GM18511 (cell line): ENCODE results near the gene SLC25A33.
"Not testable (repeated sequence)": the region's sequence is repeated elsewhere in the genome, so short reads cannot be mapped to it uniquely, and the experiment has no call there.

Experiments used
- ATAC-seq: cut with Tn5 transposase; IDR thresholded peaks from one replicate; pipeline ENCODE4 v1.9.1; 2021; ENCODE audit warnings: mild to moderate bottlenecking, moderate library complexity; ENCODE audit not compliant: unreplicated experiment

The SLC25A33 gene

GRCh38 chr1:9539165-9539828 lies at the start of gene SLC25A33:
TSS of gene SLC25A33 (plus strand) at chr1:9539465. CDS start at chr1:9539692, 227 bp downstream.
- ATAC-seq = peak; percentile 93

- ATAC-seq = no peak
Observed at GRCh38 chr1:9490605-9491339, 48.5 kb upstream of the SLC25A33 start.

- ATAC-seq = no peak
Observed at GRCh38 chr1:9493326-9493725, 45.9 kb upstream of the SLC25A33 start.

GRCh38 chr1:9494936-9495758 lies 44.1 kb upstream of the SLC25A33 start:
- ATAC-seq = no peak

GRCh38 chr1:9495854-9496374 lies 43.4 kb upstream of the SLC25A33 start:
- ATAC-seq = no peak

GRCh38 chr1:9500756-9501754 lies 38.2 kb upstream of the SLC25A33 start:
- ATAC-seq = no peak

GRCh38 chr1:9503001-9503675 lies 36.1 kb upstream of the SLC25A33 start:
- ATAC-seq = no peak

- no peak for ATAC-seq
Observed at GRCh38 chr1:9505143-9505542, 34.1 kb upstream of the SLC25A33 start.

GRCh38 chr1:9506901-9507300 lies 32.4 kb upstream of the SLC25A33 start:
- ATAC-seq = no peak

- no peak for ATAC-seq
Observed at GRCh38 chr1:9510130-9510529, 29.1 kb upstream of the SLC25A33 start.

- ATAC-seq = not testable (repeated sequence)
Observed at GRCh38 chr1:9515550-9515949, 23.7 kb upstream of the SLC25A33 start.

- no peak for ATAC-seq
Observed at GRCh38 chr1:9518454-9518998, 20.7 kb upstream of the SLC25A33 start.

- ATAC-seq = no peak
Observed at GRCh38 chr1:9520411-9520810, 18.9 kb upstream of the SLC25A33 start.

GRCh38 chr1:9529190-9529589 lies 10.1 kb upstream of the SLC25A33 start:
- no peak for ATAC-seq

GRCh38 chr1:9530320-9530719 lies 8.9 kb upstream of the SLC25A33 start:
- no peak for ATAC-seq

- ATAC-seq = no peak
Observed at GRCh38 chr1:9534953-9535352, 4.3 kb upstream of the SLC25A33 start.

- ATAC-seq = no peak
Observed at GRCh38 chr1:9536301-9536700, 3.0 kb upstream of the SLC25A33 start.

- ATAC-seq = no peak
Observed at GRCh38 chr1:9537863-9538668, 1.2 kb upstream of the SLC25A33 start.
